ENCODE measurements around the gene ATE1. TPM values are rescaled to one million over a fixed set of nuclear protein-coding genes. Genes with fewer than 3 reads are reported as not detected.

The ATE1 gene
- total and polyA plus RNA-seq, 10 of the 15 experiments (the other 5 are each of a cell fraction or from before 2014, with no cell fraction given): 4.3 to 22.7 (median 15.9) TPM

DNA sequence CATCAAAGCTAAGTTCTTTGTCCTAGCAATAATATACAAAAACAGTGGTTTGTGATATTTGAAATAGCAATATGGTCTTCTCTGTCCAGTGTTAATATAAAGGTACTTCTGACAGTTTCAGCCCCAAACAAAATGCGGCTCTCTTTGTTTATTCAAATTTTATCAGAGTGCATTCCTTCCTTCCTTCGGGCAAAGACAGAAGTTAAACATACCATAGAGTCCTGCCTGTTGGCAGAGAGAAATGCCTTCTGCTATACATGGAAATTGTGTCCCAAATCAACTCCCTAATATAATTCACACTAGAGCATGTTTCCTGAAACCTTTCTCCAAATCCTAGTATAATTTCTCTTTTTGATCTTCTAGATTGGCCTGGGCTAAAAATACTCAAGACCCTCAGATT is 21.2 kb upstream of the ATE1 start:
- Histone ChIP-seq H3K79me2 (ENCODE audit: control insufficient read depth, insufficient read depth, low read length) (no peaks in the 10 kb centered on the region), H3K36me3 (ENCODE audit: control insufficient read depth in 2 of 2, insufficient read depth in 2 of 2, low read length in 1 of 2) (no peaks in the 10 kb centered on the region), H3K27ac (ENCODE audit: control insufficient read depth, insufficient read depth) (no peak overlapping the region), H4K20me1 (ENCODE audit: control insufficient read depth, insufficient read depth) (no peaks in the 10 kb centered on the region), H2AFZ (ENCODE audit: control insufficient read depth, low read depth, low read length) (no peak overlapping the region), H3K27me3 (replicated peaks in 1 of 2; ENCODE audit: control insufficient read depth in 2 of 2, insufficient read depth in 2 of 2, low read length in 1 of 2) (no peaks in the 10 kb centered on the region), H3K4me3 (no peak overlapping the region), H3K9ac (ENCODE audit: control insufficient read depth, insufficient read depth, low read length) (no peak overlapping the region), H3K4me2 (ENCODE audit: control insufficient read depth, insufficient read depth) (no peak overlapping the region), H3K4me1 (ENCODE audit: control insufficient read depth, insufficient read depth, low read length) (no peaks in the 10 kb centered on the region), H3K9me3 (replicated peaks; ENCODE audit: control insufficient read depth, insufficient read depth, low read length) (no peaks in the 10 kb centered on the region)
- ChIA-PET POLR2A (no interaction called here), RAD21 (ENCODE audit: unreplicated experiment) (interaction anchor here (1.3 kb wide), 1 partner anchor 125 kb away, joined by 3 read pairs; no protein-coding TSS in a partner anchor), CTCF (no interaction called here), SMC1A (ENCODE audit: uncharacterized antibody, unreplicated experiment) (no interaction called here)
- in situ Hi-C loops (cut with MboI) (no loop called here), intact Hi-C loops (cut with micrococcal nuclease; ENCODE audit: unreplicated experiment) (no loop called here)
- ATAC-seq: no peak
- TF ChIP-seq RUNX3 (IDR thresholded peaks at IDR 0.05; ENCODE audit: low read length) (no peak), ZNF217 (IDR thresholded peaks at IDR 0.05) (no peak), CBX3 (IDR thresholded peaks at IDR 0.05; ENCODE audit: borderline replicate concordance, low read depth) (no peak)
- TF ChIP-seq, protein P1, sequence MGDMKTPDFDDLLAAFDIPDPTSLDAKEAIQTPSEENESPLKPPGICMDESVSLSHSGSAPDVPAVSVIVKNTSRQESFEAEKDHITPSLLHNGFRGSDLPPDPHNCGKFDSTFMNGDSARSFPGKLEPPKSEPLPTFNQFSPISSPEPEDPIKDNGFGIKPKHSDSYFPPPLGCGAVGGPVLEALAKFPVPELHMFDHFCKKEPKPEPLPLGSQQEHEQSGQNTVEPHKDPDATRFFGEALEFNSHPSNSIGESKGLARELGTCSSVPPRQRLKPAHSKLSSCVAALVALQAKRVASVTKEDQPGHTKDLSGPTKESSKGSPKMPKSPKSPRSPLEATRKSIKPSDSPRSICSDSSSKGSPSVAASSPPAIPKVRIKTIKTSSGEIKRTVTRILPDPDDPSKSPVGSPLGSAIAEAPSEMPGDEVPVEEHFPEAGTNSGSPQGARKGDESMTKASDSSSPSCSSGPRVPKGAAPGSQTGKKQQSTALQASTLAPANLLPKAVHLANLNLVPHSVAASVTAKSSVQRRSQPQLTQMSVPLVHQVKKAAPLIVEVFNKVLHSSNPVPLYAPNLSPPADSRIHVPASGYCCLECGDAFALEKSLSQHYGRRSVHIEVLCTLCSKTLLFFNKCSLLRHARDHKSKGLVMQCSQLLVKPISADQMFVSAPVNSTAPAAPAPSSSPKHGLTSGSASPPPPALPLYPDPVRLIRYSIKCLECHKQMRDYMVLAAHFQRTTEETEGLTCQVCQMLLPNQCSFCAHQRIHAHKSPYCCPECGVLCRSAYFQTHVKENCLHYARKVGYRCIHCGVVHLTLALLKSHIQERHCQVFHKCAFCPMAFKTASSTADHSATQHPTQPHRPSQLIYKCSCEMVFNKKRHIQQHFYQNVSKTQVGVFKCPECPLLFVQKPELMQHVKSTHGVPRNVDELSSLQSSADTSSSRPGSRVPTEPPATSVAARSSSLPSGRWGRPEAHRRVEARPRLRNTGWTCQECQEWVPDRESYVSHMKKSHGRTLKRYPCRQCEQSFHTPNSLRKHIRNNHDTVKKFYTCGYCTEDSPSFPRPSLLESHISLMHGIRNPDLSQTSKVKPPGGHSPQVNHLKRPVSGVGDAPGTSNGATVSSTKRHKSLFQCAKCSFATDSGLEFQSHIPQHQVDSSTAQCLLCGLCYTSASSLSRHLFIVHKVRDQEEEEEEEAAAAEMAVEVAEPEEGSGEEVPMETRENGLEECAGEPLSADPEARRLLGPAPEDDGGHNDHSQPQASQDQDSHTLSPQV (IDR thresholded peaks at IDR 0.05): no peak
- 86% methylated on average over 2 of the region's 2 CpGs for WGBS (ENCODE audit: insufficient coverage, insufficient replicate concordance, low lambda C conversion rate, missing lambda C conversion rate)
- no TSS peak for BruUV-seq (replicated peaks)
- FAIRE-seq: no peak
- DNase-seq (ENCODE audit: low read depth, low spot score): no peak

Data from GM12878 (cell line).